ENCODE measurements around the gene ANKRD33B. TPM values are rescaled to one million over a fixed set of nuclear protein-coding genes. Genes with fewer than 3 reads are reported as not detected.

Gene ANKRD33B
- polyA plus RNA-seq, 1 donor (not counting 4 experiments of a cell fraction or from before 2014, with no cell fraction given) = 1.9 TPM

DNA sequence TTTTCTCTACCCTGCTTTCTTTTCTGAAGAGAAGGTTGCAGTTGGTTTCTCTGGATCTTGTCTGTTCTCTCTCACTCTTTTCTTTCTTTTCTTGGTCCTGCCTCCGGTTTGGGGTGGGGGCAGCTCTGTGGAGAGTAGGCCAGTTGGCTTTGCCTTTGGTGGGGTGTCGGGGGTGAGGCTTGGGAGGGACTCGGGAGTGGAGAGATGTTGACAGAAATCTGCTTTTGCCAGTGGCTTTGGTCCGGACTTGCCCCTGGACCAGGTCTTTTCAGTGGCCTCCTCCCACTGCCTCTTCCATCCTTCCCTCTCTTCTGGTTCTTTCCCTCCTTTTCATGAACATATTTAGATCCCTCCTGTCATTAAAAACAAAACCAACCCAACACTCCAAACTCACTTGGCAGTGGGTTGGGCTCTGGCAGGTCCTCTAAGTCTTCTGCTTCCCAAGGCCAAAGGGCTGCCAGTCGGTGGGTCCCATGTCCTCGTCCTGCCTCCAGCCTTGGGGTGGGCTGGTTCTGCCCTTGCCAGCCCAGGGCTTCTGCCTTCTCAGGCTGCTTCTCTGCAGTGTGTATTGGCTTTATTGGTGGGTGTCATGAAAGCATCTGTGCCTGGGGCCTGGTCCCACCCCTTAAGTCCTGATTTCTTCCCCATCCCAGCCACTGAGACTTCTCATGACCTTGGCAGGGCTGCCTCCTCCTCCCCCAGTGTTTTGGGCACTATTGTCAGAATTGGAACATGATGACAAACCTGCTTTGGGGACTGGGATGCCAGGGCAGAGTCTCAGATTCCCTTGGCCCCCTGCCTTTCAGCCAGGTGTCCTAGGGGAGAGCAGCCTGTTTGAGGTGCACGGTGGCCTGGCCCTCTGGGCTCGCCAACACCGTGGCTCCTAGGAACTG, 16.9 kb downstream of the ANKRD33B start:
- no peaks in the 10 kb centered on the region for H3K36me3 ChIP-seq (ENCODE audit: control insufficient read depth in 2 of 2, extremely low read depth in 1 of 2, insufficient read depth in 2 of 2, low read length in 2 of 2)
- H3K9ac ChIP-seq (ENCODE audit: control insufficient read depth, extremely low read depth, insufficient read depth, low read length) = no peak overlapping the region
- FAIRE-seq (no peak), DNase-seq (ENCODE audit: low read depth, low spot score) (no peak)
- no peak overlapping the region for H3K27ac ChIP-seq (ENCODE audit: control insufficient read depth, insufficient read depth, low read length)
- dilution Hi-C loops (cut with MboI; ENCODE audit: extremely low pct_ligation_motif_present, low sequenced_read_pairs) = no loop called here
- peaks cover 2% of the 10 kb centered on the region for H3K9me1 ChIP-seq (ENCODE audit: control insufficient read depth, extremely low read depth, insufficient read depth, low read length)
- no peaks in the 10 kb centered on the region for H4K20me1 ChIP-seq (ENCODE audit: control insufficient read depth, extremely low read depth, insufficient read depth, low read length)
- no peak overlapping the region for H3K4me2 ChIP-seq (ENCODE audit: control insufficient read depth, extremely low read depth, insufficient read depth, low read depth, low read length)
- no peaks in the 10 kb centered on the region for H3K4me1 ChIP-seq (ENCODE audit: control insufficient read depth, extremely low read depth, insufficient read depth, low read length)
- H3K79me2 ChIP-seq (ENCODE audit: control insufficient read depth, insufficient read depth, low read length) = no peaks in the 10 kb centered on the region
- TF ChIP-seq, protein P1, sequence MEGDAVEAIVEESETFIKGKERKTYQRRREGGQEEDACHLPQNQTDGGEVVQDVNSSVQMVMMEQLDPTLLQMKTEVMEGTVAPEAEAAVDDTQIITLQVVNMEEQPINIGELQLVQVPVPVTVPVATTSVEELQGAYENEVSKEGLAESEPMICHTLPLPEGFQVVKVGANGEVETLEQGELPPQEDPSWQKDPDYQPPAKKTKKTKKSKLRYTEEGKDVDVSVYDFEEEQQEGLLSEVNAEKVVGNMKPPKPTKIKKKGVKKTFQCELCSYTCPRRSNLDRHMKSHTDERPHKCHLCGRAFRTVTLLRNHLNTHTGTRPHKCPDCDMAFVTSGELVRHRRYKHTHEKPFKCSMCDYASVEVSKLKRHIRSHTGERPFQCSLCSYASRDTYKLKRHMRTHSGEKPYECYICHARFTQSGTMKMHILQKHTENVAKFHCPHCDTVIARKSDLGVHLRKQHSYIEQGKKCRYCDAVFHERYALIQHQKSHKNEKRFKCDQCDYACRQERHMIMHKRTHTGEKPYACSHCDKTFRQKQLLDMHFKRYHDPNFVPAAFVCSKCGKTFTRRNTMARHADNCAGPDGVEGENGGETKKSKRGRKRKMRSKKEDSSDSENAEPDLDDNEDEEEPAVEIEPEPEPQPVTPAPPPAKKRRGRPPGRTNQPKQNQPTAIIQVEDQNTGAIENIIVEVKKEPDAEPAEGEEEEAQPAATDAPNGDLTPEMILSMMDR (optimal IDR thresholded peaks at IDR 0.05 in 1 of 3, IDR thresholded peaks at IDR 0.05 in 1 of 3, conservative IDR thresholded peaks at IDR 0.05 in 1 of 3; ENCODE audit: extremely low read depth in 1 of 3, insufficient read depth in 2 of 3, low read length in 3 of 3) = no peak
- TF ChIP-seq EZH2 (IDR thresholded peaks at IDR 0.05; ENCODE audit: low read length) = no peak
- H2AFZ ChIP-seq (ENCODE audit: control insufficient read depth, low read length) = no peak overlapping the region
- no peaks in the 10 kb centered on the region for H3K9me3 ChIP-seq (ENCODE audit: control insufficient read depth, low read depth, low read length)
- no peaks in the 10 kb centered on the region for H3K27me3 ChIP-seq (ENCODE audit: control insufficient read depth, extremely low read depth, insufficient read depth, low read length)
- no peak overlapping the region for H3K4me3 ChIP-seq (ENCODE audit: control insufficient read depth in 2 of 3, extremely low read depth in 1 of 3, insufficient read depth in 2 of 3, low read depth in 1 of 3, low read length in 3 of 3)

DNA sequence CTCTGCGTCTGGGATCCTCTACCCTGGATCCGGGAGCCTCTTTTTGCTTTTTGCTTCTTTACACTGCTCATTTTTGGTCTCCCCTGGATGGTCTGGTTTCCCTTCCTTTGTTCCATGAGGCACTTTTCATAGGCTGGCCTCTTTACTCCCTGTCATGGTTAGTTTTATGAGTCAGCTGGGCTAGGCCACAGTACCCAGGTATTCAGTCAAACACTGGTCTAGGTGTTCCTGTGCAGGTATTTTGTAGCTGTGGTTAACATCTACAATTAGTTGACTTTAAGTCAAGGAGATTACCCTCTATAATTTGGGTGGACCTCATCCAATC, 17.5 kb downstream of the ANKRD33B start:
- TF ChIP-seq, protein P1 (optimal IDR thresholded peaks at IDR 0.05 in 1 of 3, IDR thresholded peaks at IDR 0.05 in 1 of 3, conservative IDR thresholded peaks at IDR 0.05 in 1 of 3; ENCODE audit: extremely low read depth in 1 of 3, insufficient read depth in 2 of 3, low read length in 3 of 3) = no peak
- no peak for TF ChIP-seq EZH2 (IDR thresholded peaks at IDR 0.05; ENCODE audit: low read length)
- Histone ChIP-seq H3K4me3 (ENCODE audit: control insufficient read depth in 2 of 3, extremely low read depth in 1 of 3, insufficient read depth in 2 of 3, low read depth in 1 of 3, low read length in 3 of 3) (no peak overlapping the region), H2AFZ (ENCODE audit: control insufficient read depth, low read length) (no peak overlapping the region), H3K4me2 (ENCODE audit: control insufficient read depth, extremely low read depth, insufficient read depth, low read depth, low read length) (no peak overlapping the region), H3K4me1 (ENCODE audit: control insufficient read depth, extremely low read depth, insufficient read depth, low read length) (no peaks in the 10 kb centered on the region), H3K9me3 (ENCODE audit: control insufficient read depth, low read depth, low read length) (no peaks in the 10 kb centered on the region), H3K79me2 (ENCODE audit: control insufficient read depth, insufficient read depth, low read length) (no peaks in the 10 kb centered on the region), H4K20me1 (ENCODE audit: control insufficient read depth, extremely low read depth, insufficient read depth, low read length) (no peaks in the 10 kb centered on the region), H3K27ac (ENCODE audit: control insufficient read depth, insufficient read depth, low read length) (no peak overlapping the region), H3K9ac (ENCODE audit: control insufficient read depth, extremely low read depth, insufficient read depth, low read length) (no peak overlapping the region), H3K9me1 (ENCODE audit: control insufficient read depth, extremely low read depth, insufficient read depth, low read length) (peaks cover 2% of the 10 kb centered on the region), H3K27me3 (ENCODE audit: control insufficient read depth, extremely low read depth, insufficient read depth, low read length) (no peaks in the 10 kb centered on the region), H3K36me3 (ENCODE audit: control insufficient read depth in 2 of 2, extremely low read depth in 1 of 2, insufficient read depth in 2 of 2, low read length in 2 of 2) (no peaks in the 10 kb centered on the region)
- dilution Hi-C loops (cut with MboI; ENCODE audit: extremely low pct_ligation_motif_present, low sequenced_read_pairs) = no loop called here
- DNase-seq (ENCODE audit: low read depth, low spot score) (no peak), FAIRE-seq (no peak)

Data from keratinocyte (primary cell).